HCT116 (cell line): Measurements from ENCODE around the gene MEIS2. TPM values are rescaled to one million over a fixed set of nuclear protein-coding genes. Genes with fewer than 3 reads are reported as not detected.

Experiments
- ATAC-seq: fragments of 200-7000 bp; cut with Tn5 transposase; 2 replicates; pipeline ENCODE4 v1.9.1; 2020; ENCODE audit warnings: mild to moderate bottlenecking, moderate library complexity
- BruUV-seq: library from RNA; stranded (reverse); fragments of 400-500 nt; replicated peaks from 2 replicates; lab custom pipeline; 2021; lab: Mats Ljungman, UMichigan
- CTCF ChIA-PET: fragments of 300-600 bp; sonication (Branson Sonifier 250); formaldehyde crosslinking; loops from one replicate; lab custom pipeline; 2021; ENCODE audit warnings: antibody characterized with exemption; lab: Charles Lee
- POLR2A ChIA-PET: fragments of 300-600, 350-600 bp; sonication (Branson Sonifier 250); formaldehyde crosslinking; loops from one replicate; lab custom pipeline; 2021; ENCODE audit warnings: antibody characterized with exemption; lab: Charles Lee
- RAD21 ChIA-PET, 2 experiments: fragments of 300-600 bp; sonication (Branson Sonifier 250); formaldehyde crosslinking; loops; one replicate each; lab custom pipeline; 2023; ENCODE audit warnings: low total read pairs in 2 of 2; ENCODE audit not compliant: uncharacterized antibody in 2 of 2, unreplicated experiment in 2 of 2, low non-redundant PET in 1 of 2; lab: Charles Lee
- DNase-seq: peaks from one replicate; pipeline ENCODE4 v3.0.0-alpha.2; 2010; ENCODE audit warnings: low read depth, low spot score
- H2AFZ ChIP-seq: fragments of 200-600 bp; shearing (Covaris generic), sonication (generic); 2 replicates; pipeline ENCODE4 v1.6.1; 2017; ENCODE audit warnings: low read depth, mixed run types, mixed read lengths, antibody characterized with exemption, low read length; ENCODE audit not compliant: poor library complexity, severe bottlenecking
- H3K27ac ChIP-seq: 2 replicates; pipeline ENCODE4 v1.5.1; 2012; ENCODE audit warnings: low read depth, low read length
- H3K27me3 ChIP-seq: fragments of 200-600 bp; sonication (generic); 2 replicates; pipeline ENCODE4 v1.6.1; 2016; ENCODE audit warnings: mixed run types, low read length, mixed read lengths; ENCODE audit not compliant: insufficient read depth
- H3K36me3 ChIP-seq, 2 experiments: fragments of 200-500 bp in 1 of 2; fragments of 200-600 bp in 1 of 2; sonication (Bioruptor generic) in 1 of 2; sonication (generic) in 1 of 2; 2 replicates each; pipeline versions ENCODE4 v1.5.1 to v1.6.1; 2014 to 2016; ENCODE audit warnings: low read length in 2 of 2, inconsistent platforms in 1 of 2, mixed read lengths in 1 of 2, mixed run types in 1 of 2; ENCODE audit not compliant: insufficient read depth in 2 of 2, control insufficient read depth in 1 of 2
- H3K4me1 ChIP-seq, 2 experiments: fragments of 200-600 bp in 1 of 2; sonication (generic) in 1 of 2; 2 replicates each; pipeline versions ENCODE4 v1.5.1 to v1.6.1; 2012 to 2017; ENCODE audit warnings: low read length in 2 of 2, inconsistent platforms in 1 of 2, mild to moderate bottlenecking in 1 of 2, mixed read lengths in 1 of 2, mixed run types in 1 of 2, moderate library complexity in 1 of 2; ENCODE audit not compliant: insufficient read depth in 2 of 2, control insufficient read depth in 1 of 2
- H3K4me2 ChIP-seq: fragments of 200-600 bp; sonication (generic); 2 replicates; pipeline ENCODE4 v1.6.1; 2017; ENCODE audit warnings: mixed run types, low read length, mixed read lengths
- H3K4me3 ChIP-seq, 2 experiments: fragments of 200-600 bp in 1 of 2; sonication (generic) in 1 of 2; replicated peaks in 1 of 2; 2 replicates each; pipeline ENCODE4 v1.5.1; 2011 to 2016; ENCODE audit warnings: low read length in 2 of 2, control low read depth in 1 of 2, low read depth in 1 of 2, mild to moderate bottlenecking in 1 of 2, mixed read lengths in 1 of 2, mixed run types in 1 of 2
- H3K79me2 ChIP-seq: fragments of 200-600 bp; sonication (generic); 2 replicates; pipeline ENCODE4 v1.6.1; 2017; ENCODE audit warnings: mild to moderate bottlenecking, mixed run types, low read length, moderate library complexity, mixed read lengths; ENCODE audit not compliant: insufficient read depth
- H3K9ac ChIP-seq: fragments of 200-600 bp; sonication (generic); 2 replicates; pipeline ENCODE4 v1.6.1; 2016; ENCODE audit warnings: low read length, mixed read lengths
- H3K9me2 ChIP-seq: fragments of 200-600 bp; sonication (generic), shearing (Covaris generic); 2 replicates; pipeline ENCODE4 v1.6.1; 2017; ENCODE audit warnings: mixed run types, mild to moderate bottlenecking, moderate library complexity; ENCODE audit not compliant: insufficient read depth
- H3K9me3 ChIP-seq, 2 experiments: fragments of 200-500 bp in 1 of 2; fragments of 200-600 bp in 1 of 2; sonication (Bioruptor generic) in 1 of 2; sonication (generic) in 1 of 2; 2 replicates each; pipeline ENCODE4 v1.6.1; 2014 to 2017; ENCODE audit warnings: low read length in 2 of 2, mixed read lengths in 2 of 2, inconsistent platforms in 1 of 2, low read depth in 1 of 2, mild to moderate bottlenecking in 1 of 2, mixed run types in 1 of 2, moderate library complexity in 1 of 2; ENCODE audit not compliant: control insufficient read depth in 1 of 2, insufficient read depth in 1 of 2
- H4K20me1 ChIP-seq: fragments of 200-600 bp; sonication (generic), shearing (Covaris generic); 2 replicates; pipeline ENCODE4 v1.6.1; 2017; ENCODE audit warnings: mixed run types, mild to moderate bottlenecking, moderate library complexity; ENCODE audit not compliant: insufficient read depth
- ATF3 ChIP-seq: IDR thresholded peaks from 2 replicates; pipeline ENCODE4 v1.6.1; 2012
- CBX3 ChIP-seq: IDR thresholded peaks from 2 replicates; pipeline ENCODE4 v1.6.1; 2012; ENCODE audit warnings: low read depth
- CTCF ChIP-seq, 3 experiments: fragments of 200-600 bp in 1 of 3; sonication (generic) in 1 of 3; IDR thresholded peaks in 2 of 3; conservative IDR thresholded peaks in 1 of 3; 2 replicates each; pipeline ENCODE4 v1.5.1; 2012 to 2017; ENCODE audit warnings: low read depth in 2 of 3, low read length in 2 of 3, antibody characterized with exemption in 1 of 3, borderline replicate concordance in 1 of 3, control low read depth in 1 of 3, mild to moderate bottlenecking in 1 of 3, mixed read lengths in 1 of 3, mixed run types in 1 of 3, moderate library complexity in 1 of 3; ENCODE audit not compliant: insufficient read depth in 1 of 3
- ELF1 ChIP-seq: IDR thresholded peaks from 2 replicates; pipeline ENCODE4 v1.6.1; 2012; ENCODE audit warnings: low read depth, borderline replicate concordance
- EZH2 ChIP-seq: fragments of 200-600 bp; sonication (generic); IDR thresholded peaks from 2 replicates; pipeline ENCODE4 v1.6.1; 2017; ENCODE audit warnings: antibody characterized with exemption, mixed run types
- FOSL1 ChIP-seq: IDR thresholded peaks from 2 replicates; pipeline ENCODE4 v1.6.1; 2012; ENCODE audit warnings: low read depth
- JUND ChIP-seq: IDR thresholded peaks from 2 replicates; pipeline ENCODE4 v1.6.1; 2012
- MAX ChIP-seq: IDR thresholded peaks from 2 replicates; pipeline ENCODE4 v1.6.1; 2012
- POLR2A ChIP-seq: IDR thresholded peaks from 2 replicates; pipeline ENCODE4 v1.7.0; 2011; ENCODE audit warnings: borderline replicate concordance; ENCODE audit not compliant: insufficient read depth, insufficient read length; ENCODE audit errors: extremely low read depth
- RAD21 ChIP-seq: IDR thresholded peaks from 2 replicates; pipeline ENCODE4 v1.6.1; 2012; ENCODE audit warnings: low read depth, mild to moderate bottlenecking
- SIN3A ChIP-seq: IDR thresholded peaks from 2 replicates; pipeline ENCODE4 v1.6.1; 2012; ENCODE audit warnings: low read depth
- TCF7L2 ChIP-seq: IDR thresholded peaks from 2 replicates; pipeline ENCODE4 v1.7.0; 2011; ENCODE audit warnings: borderline replicate concordance, inconsistent platforms; ENCODE audit not compliant: insufficient read depth, insufficient read length; ENCODE audit errors: extremely low read depth
- ZFX ChIP-seq: fragments of 450-650 bp; IDR thresholded peaks from 2 replicates; pipeline ENCODE4 v1.6.1; 2017
- intact Hi-C: fragments of 100-400 bp; cut with micrococcal nuclease; formaldehyde crosslinking; loops from 2 replicates; pipeline ENCODE4 v1.10.0; 2022
- total RNA-seq: library from RNA; stranded (reverse); gene quantifications from one replicate; pipeline ENCODE4 v1.2.1, GENCODE V29; 2021; ENCODE audit not compliant: unreplicated experiment

The MEIS2 gene
- total RNA-seq, 1 experiment from 2014 or later: 11.5 TPM

GRCh38 chr15:36905908-36906307 lies 194.4 kb downstream of the MEIS2 start:
- H4K20me1 ChIP-seq: no peaks in the 10 kb centered on the region
- RAD21 ChIA-PET: no interaction called here
- DNase-seq: no peak
- no peaks in the 10 kb centered on the region for H3K27me3 ChIP-seq
- POLR2A ChIA-PET: no interaction called here
- no TSS peak for BruUV-seq
- ATAC-seq: no peak
- no peaks in the 10 kb centered on the region for H3K79me2 ChIP-seq
- CTCF ChIA-PET: no interaction called here
- intact Hi-C loops: no loop called here
- H3K4me3 ChIP-seq: no peak overlapping the region
- TF ChIP-seq RAD21 (no peak), JUND (no peak), ATF3 (no peak)
- H3K9ac ChIP-seq: no peak overlapping the region
- H3K4me2 ChIP-seq: no peak overlapping the region
- H3K9me3 ChIP-seq: no peaks in the 10 kb centered on the region
- peaks cover 0 to 11% of the 10 kb centered on the region in 2 experiments; a peak in 1 of 4 replicates for H3K4me1 ChIP-seq
- H3K9me2 ChIP-seq: no peaks in the 10 kb centered on the region
- H3K27ac ChIP-seq: no peak overlapping the region
- no peak overlapping the region for H2AFZ ChIP-seq
- no peaks in the 10 kb centered on the region for H3K36me3 ChIP-seq

GRCh38 chr15:36904715-36905114 lies 195.6 kb downstream of the MEIS2 start:
- POLR2A ChIA-PET: no interaction called here
- Histone ChIP-seq H2AFZ (no peak overlapping the region), H3K4me1 (peaks cover 0 to 11% of the 10 kb centered on the region in 2 experiments; a peak in 1 of 4 replicates), H3K9me3 (no peaks in the 10 kb centered on the region), H4K20me1 (no peaks in the 10 kb centered on the region), H3K79me2 (no peaks in the 10 kb centered on the region), H3K4me2 (no peak overlapping the region), H3K27me3 (no peaks in the 10 kb centered on the region), H3K36me3 (no peaks in the 10 kb centered on the region), H3K27ac (no peak overlapping the region; the same call in 1 of the 2 replicates), H3K9ac (no peak overlapping the region), H3K9me2 (no peaks in the 10 kb centered on the region), H3K4me3 (no peak overlapping the region)
- CTCF ChIA-PET: no interaction called here
- no peak for DNase-seq
- BruUV-seq: no TSS peak
- RAD21 ChIA-PET: no interaction called here
- TF ChIP-seq MAX: no peak
- no peak for TF ChIP-seq TCF7L2
- no peak for TF ChIP-seq FOSL1
- TF ChIP-seq CBX3: no peak
- no peak for TF ChIP-seq ATF3
- TF ChIP-seq EZH2: no peak
- no peak for TF ChIP-seq ELF1
- no peak for TF ChIP-seq CTCF (IDR thresholded peaks at IDR 0.05 in 2 of 3, conservative IDR thresholded peaks at IDR 0.05 in 1 of 3; ENCODE audit: borderline replicate concordance in 1 of 3, insufficient read depth in 1 of 3, low read depth in 2 of 3, low read length in 2 of 3)
- TF ChIP-seq SIN3A: no peak
- no peak for TF ChIP-seq POLR2A
- no peak for TF ChIP-seq ZFX
- intact Hi-C loops: no loop called here
- no peak for ATAC-seq
